NCI-H146 (cell line): Measurements from ENCODE around the gene BOLL.
"Not testable (repeated sequence)": the region's sequence is repeated elsewhere in the genome, so short reads cannot be mapped to it uniquely, and the experiment has no call there.

ENCODE experiments used
- DNase-seq: peaks from one replicate; lab custom pipeline; 2025; lab: John Stamatoyannopoulos, UW

The BOLL gene

GRCh38 chr2:197784956-197785941 is at the start of gene BOLL:
Gene BOLL, minus strand, starts transcription at chr2:197785319. Its CDS starts 3,469 bp downstream, at chr2:197781850.
- DNase-seq: no peak

- not testable (repeated sequence) for DNase-seq
Observed at GRCh38 chr2:197834771-197835170, 49.7 kb upstream of the BOLL start.

- no peak for DNase-seq
Observed at GRCh38 chr2:197828464-197829135, 43.5 kb upstream of the BOLL start.

GRCh38 chr2:197827618-197828017 is 42.5 kb upstream of the BOLL start:
- no peak for DNase-seq

GRCh38 chr2:197822333-197822732 is 37.2 kb upstream of the BOLL start:
- no peak for DNase-seq

- DNase-seq: no peak
Observed at GRCh38 chr2:197821550-197822289, 36.6 kb upstream of the BOLL start.

- no peak for DNase-seq
Observed at GRCh38 chr2:197814526-197814925, 29.4 kb upstream of the BOLL start.

GRCh38 chr2:197813093-197813787 is 28.1 kb upstream of the BOLL start:
- DNase-seq: no peak

GRCh38 chr2:197810491-197810890 is 25.4 kb upstream of the BOLL start:
- DNase-seq: no peak

- no peak for DNase-seq
Observed at GRCh38 chr2:197810016-197810415, 24.9 kb upstream of the BOLL start.

GRCh38 chr2:197809064-197809463 is 23.9 kb upstream of the BOLL start:
- no peak for DNase-seq

GRCh38 chr2:197805715-197806633 is 20.9 kb upstream of the BOLL start:
- DNase-seq: no peak

GRCh38 chr2:197804758-197805714 is 19.9 kb upstream of the BOLL start:
- DNase-seq: no peak

GRCh38 chr2:197804049-197804757 is 19.1 kb upstream of the BOLL start, which contains the start of gene PLCL1:
Gene PLCL1, plus strand, starts transcription at chr2:197804593.
- peak; percentile 83 for DNase-seq

- DNase-seq: no peak
Observed at GRCh38 chr2:197803033-197803444, 17.9 kb upstream of the BOLL start.

- no peak for DNase-seq
Observed at GRCh38 chr2:197801033-197801432, 15.9 kb upstream of the BOLL start.

GRCh38 chr2:197800091-197800490 is 15.0 kb upstream of the BOLL start:
- no peak for DNase-seq

GRCh38 chr2:197799068-197799467 is 13.9 kb upstream of the BOLL start:
- no peak for DNase-seq

GRCh38 chr2:197798187-197798586 is 13.1 kb upstream of the BOLL start:
- no peak for DNase-seq
